Inflammatory macrophage (primary cell): Measurements from ENCODE around the gene NRG3.

ENCODE experiments used
- DNase-seq, 2 donors: peaks; one replicate each; pipeline ENCODE4 v3.0.0-alpha.2; 2020 to 2022

Gene NRG3

GRCh38 chr10:82722273-82722672 lies 847.3 kb downstream of the NRG3 start:
- no peak for DNase-seq

DNA sequence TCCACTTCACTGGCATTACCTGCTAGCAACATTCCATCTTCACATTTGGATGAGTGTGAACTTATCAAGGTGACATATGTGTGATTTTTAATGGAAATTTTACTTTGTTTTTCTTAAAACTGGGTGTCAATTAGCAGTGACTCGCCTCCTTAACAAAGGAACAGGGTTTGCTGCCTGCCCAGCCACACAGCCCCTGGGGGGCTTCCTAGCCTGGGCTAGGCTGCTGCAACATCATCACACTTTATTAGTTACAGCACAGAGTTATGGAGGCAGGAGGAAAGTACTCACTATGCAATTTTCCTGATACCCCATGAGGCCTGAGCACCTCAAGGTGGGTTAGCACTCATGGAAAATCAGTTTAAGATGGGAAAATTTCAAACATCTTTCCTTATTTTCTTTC lies 861.3 kb downstream of the NRG3 start:
- no peak for DNase-seq

- no peak for DNase-seq
Observed at GRCh38 chr10:82737549-82737948, 862.6 kb downstream of the NRG3 start.

DNA sequence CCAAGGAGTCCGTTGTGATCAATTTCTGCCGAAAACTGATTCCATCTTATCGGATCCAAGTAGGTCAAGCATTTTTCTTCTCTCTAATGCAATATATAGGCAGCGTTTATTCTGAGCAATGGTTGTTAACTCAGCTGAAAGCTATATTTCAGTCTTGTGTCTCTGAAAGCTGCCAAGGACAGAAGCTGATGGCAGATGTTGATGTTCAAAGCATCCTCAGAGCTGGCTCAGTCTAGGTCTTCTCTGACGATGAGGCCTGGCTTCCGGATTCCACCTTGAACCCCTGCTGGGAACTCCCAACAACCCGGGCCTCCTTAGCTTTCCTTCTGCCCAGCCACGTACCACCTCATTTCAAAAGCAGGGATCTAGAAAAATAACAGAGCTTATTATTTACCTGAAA lies 863.6 kb downstream of the NRG3 start:
- DNase-seq: no peak

DNA sequence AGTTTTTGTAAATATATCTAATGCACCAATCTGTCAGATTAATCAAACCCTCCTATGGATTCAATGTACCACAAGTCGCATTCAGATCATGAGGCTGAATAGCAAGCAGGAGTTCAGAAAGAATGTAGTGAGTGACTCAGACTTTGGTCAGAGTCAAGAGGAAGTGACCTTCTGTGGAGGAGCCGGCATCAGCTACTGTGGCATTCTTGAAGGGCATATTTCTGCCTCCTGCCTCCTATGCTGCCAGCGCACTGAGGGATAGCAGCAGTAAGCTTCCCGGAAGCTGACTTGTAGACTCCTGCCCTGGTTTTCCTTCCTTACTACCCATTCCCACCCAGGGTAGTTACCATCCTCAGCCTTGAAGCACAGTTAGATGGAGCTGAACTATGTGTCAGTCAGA lies 867.5 kb downstream of the NRG3 start:
- DNase-seq: no peak

GRCh38 chr10:82742898-82743297 lies 867.9 kb downstream of the NRG3 start:
- no peak for DNase-seq

- DNase-seq: no peak
Observed at GRCh38 chr10:82750538-82750937, 875.5 kb downstream of the NRG3 start.

- DNase-seq: no peak
Observed at GRCh38 chr10:82757397-82757796, 882.4 kb downstream of the NRG3 start.

GRCh38 chr10:82757901-82758300 lies 882.9 kb downstream of the NRG3 start:
- no peak for DNase-seq

DNA sequence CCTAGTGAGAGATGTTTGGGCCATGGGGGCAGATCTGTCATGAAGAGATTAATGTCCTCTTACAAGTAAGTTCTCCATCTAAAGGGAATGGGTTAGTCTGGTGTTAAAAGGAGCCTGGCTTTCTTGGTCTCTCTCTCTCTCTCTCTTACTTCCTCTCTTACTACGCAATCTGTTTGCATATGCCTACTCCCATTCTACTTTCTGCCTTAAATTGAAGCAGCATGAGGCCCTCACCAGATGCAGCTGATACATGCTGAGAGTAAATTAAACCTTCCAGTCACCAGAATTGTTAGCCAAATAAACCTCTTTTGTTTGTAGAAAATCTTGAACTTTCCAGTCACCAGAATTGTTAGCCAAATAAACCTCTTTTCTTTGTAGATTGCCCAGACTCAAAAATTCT lies 884.1 kb downstream of the NRG3 start:
- DNase-seq: no peak

DNA sequence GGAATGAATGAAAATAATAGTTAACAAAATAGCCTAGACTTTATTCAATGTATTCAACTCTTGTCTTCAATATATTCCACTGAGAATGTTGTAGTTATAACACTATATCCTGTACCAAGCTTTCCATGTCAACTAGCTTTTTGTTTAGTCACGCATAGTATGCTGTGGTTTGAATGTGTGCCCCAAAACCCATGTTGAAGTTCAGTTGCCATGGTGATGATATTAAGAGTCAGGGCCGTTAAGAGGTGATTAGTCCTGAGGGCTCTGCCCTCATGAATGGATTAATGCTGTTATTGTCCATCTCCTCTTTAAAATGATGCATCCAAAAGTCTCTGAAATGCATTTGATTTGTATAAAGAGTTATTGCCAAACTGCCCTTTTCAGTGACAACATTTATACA lies 887.6 kb downstream of the NRG3 start:
- no peak for DNase-seq

- no peak for DNase-seq
Observed at GRCh38 chr10:82768040-82768439, 893.0 kb downstream of the NRG3 start.

DNA sequence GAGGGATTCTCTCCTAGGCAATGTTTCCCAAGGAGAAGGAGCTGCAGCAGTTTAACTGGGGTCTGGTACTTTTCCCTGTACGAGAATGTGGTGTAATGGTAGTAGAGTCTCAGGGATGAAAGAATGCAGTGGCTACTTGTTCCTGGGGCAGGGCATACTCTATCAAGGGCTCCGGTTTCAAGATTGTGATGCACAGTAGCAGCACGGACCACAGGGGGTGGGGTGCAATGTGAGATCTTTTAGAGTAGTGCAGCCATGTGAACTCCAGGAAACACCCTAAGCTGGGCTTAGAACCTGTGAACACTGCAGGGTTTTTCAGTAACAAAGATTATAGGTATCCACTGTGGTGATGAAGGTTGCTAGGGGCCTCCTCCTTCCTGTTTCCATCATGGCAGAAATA lies 903.9 kb downstream of the NRG3 start:
- no peak for DNase-seq

DNA sequence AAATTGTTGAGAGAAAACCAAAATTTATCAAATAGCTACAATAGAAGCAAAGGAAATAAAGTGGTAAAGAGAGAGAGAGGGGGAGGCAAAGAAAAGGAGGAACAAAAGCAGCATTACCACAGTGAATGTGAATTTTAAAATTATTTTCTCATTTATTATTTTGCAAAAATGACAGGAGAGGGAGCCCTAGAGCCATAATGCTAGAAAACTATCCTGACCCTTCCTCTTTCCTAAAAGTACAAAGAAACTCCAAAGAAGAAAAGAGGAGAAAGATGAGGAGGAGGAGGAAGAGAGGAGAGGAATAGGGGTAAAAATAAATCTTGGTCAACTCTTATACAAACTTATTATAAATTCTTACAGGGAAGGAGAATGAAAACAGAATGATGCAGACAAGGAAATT lies 921.5 kb downstream of the NRG3 start:
- DNase-seq: no peak

- DNase-seq: no peak
Observed at GRCh38 chr10:82801289-82801688, 926.3 kb downstream of the NRG3 start.

DNA sequence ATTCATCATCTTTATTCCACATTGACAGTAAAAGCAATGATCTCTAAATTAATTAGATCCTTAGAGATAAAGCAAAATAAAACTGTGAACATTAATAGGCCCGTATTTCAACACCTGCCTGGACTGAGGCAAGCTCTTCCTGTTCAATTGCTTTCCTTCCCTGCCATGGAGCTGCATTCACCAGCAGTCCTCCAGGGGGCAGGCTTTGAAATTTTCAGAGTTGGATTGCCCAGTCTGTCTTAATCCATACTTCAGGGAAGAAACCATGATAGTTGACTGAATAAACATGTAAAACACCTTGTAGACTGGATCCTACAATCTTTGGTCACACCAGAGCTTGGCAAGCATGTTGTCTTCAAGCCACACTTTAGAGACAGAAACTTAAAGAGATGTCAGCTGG lies 936.6 kb downstream of the NRG3 start:
- DNase-seq: peak in 1 of 2 donors; percentile 2

DNA sequence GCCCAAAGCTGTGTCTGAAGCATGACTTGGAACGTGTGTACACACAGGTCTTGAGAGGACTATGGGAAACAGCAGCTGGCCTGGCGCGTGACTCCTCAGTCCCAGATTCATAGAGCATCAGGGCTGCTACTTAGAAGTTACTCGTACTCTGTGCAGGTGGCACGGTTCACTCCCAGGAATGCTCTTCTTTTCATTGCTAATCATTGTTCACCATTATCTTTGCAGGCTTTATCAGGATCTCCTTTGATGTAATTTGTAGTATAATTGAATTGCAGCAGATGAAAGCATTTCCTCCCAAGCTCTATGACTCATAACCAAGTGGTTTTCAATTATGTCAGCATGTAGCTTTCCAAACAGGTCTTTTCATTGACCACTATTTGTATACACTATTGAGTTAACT lies 938.9 kb downstream of the NRG3 start:
- no peak for DNase-seq

DNA sequence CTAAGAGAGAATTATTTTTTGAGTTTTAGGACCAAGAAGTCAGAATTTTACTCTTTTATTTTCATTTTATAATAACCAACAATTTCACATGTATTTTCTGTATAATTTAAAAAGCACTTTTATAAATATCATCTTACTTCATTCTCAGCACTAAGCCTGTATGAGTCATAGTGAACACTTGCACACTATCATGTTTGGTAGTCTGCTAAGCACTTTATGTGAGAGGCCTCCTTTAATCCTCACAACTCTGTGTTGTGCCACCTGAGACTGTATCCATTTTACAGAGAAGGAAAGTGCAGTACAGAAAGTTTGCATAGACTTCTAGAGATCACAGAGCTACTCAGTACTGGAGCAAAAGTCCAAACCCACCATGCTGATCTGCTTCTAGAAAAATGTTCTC lies 939.6 kb downstream of the NRG3 start:
- DNase-seq: no peak

GRCh38 chr10:82815680-82816079 lies 940.7 kb downstream of the NRG3 start:
- DNase-seq: no peak

- no peak for DNase-seq
Observed at GRCh38 chr10:82817676-82818422, 942.9 kb downstream of the NRG3 start.

DNA sequence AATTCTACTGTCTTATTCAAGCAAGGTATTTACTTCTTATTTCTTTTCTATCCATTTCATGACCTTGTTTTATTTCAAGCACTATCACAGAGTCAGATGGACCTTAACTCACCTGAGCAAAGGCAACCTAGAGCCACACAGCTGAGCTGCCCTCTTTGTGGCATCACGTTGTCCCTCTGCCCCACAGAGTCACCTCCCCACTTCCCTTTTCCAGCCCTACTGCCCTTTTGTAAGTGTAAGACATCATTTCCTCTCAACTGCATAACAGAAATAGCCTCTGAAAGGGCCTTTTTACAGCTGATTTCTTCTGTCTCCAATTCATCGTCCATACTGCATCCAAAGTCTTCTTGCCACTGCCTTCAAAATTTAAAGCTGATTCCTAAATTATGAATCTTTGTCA lies 946.0 kb downstream of the NRG3 start:
- no peak for DNase-seq

DNA sequence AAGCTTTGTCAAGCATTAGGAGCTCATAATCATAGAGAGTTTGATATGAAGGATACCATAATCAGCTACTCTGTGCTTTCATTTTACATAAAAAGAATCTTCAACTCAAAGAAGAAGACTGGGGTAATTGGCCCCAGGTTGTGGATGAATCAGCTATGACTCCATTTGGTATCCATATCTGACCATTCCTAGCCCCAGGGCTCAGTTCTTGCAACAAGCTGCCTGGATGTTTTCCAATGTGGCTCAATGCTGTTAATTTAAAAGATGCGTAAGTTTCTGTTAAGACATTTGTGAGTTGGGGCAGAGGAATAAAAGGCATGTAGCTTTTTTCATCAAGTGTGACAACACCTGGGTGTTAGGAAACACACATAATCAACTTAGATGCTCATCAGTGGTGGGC lies 951.1 kb downstream of the NRG3 start:
- DNase-seq: no peak

- no peak for DNase-seq
Observed at GRCh38 chr10:82827901-82828300, 952.9 kb downstream of the NRG3 start.

DNA sequence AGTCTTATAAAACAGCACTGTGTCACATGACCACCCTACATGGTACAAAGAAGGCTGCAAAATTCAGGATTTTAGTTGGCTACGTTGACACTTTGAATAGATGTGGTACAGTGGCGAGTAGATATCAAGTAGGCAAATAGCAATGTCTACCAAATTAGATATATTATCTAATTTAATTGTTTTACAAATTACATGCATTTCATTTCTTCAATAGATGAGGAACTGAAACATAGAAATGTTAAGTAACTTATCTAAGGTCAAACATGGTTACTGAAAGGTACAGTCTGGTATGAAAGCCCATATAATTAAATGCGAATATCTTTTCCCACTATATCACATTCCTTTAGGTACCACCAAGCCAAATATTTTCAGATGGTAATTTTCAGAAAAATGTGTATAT lies 972.2 kb downstream of the NRG3 start:
- no peak for DNase-seq

DNA sequence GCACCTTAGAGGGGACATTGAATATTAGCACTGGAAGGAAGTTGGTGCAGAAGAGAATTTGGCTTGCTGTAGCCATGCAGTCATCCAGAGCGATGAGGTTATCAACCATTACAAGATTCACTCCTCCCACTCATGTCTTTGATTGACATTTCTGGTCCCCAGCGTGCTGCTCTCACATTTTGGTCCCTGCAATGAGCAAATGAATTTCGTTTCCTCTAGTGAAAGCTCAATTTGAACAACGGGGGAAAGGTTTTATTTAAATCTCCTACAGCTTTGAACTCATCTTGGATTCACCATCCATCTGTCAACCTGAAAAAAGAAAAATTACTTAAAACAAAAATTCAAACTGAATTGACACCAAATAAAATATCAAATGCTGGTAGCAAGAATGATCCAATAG lies 975.2 kb downstream of the NRG3 start:
- no peak for DNase-seq
